A549 (cell line): ENCODE measurements around the gene SPAG5.

Experiments used
- CTCF ChIP-seq: fragments of >200 bp; sonication (Bioruptor Twin); formaldehyde crosslinking; IDR thresholded peaks from 3 replicates; pipeline ENCODE4 v1.5.1; 2016
- POLR2A ChIP-seq: IDR thresholded peaks from 2 replicates; pipeline ENCODE4 v1.6.1; 2012; ENCODE audit warnings: mild to moderate bottlenecking, low read length
- RAD21 ChIP-seq, 2 experiments: fragments of >200 bp in 1 of 2; sonication (Bioruptor Twin) in 1 of 2; formaldehyde crosslinking in 1 of 2; IDR thresholded peaks in 1 of 2; conservative IDR thresholded peaks in 1 of 2; 2 replicates in 1 of 2; 3 replicates in 1 of 2; pipeline ENCODE4 v1.6.1; 2012 to 2018; ENCODE audit warnings: inconsistent platforms in 1 of 2

- TF ChIP-seq RAD21 (conservative IDR thresholded peaks at IDR 0.05 in 1 of 2, IDR thresholded peaks at IDR 0.05 in 1 of 2) (no peak), CTCF (no peak), POLR2A (no peak)
These were observed 16.6 kb upstream of the SPAG5 start for GRCh38 chr17:28615260-28615940.
